Ascending aorta (tissue), 2 donors: ENCODE measurements around the gene MTSS2. TPM values are rescaled to one million over a fixed set of nuclear protein-coding genes. Genes with fewer than 3 reads are reported as not detected.

Experiments used
- DNase-seq, 2 donors: peaks; one replicate each; pipeline ENCODE4 v3.0.0-alpha.2; 2019; ENCODE audit warnings: low spot score in 2 of 2
- H3K27ac ChIP-seq, 2 donors: fragments of 200-600 bp; sonication (generic); one replicate each; pipeline ENCODE4 v1.5.1; 2016 to 2017; ENCODE audit warnings: mild to moderate bottlenecking in 1 of 2
- H3K27me3 ChIP-seq: fragments of 200-600 bp; sonication (generic); one replicate; pipeline ENCODE4 v1.5.1; 2017
- H3K36me3 ChIP-seq, 2 donors: fragments of 200-600 bp; sonication (generic); one replicate each; pipeline ENCODE4 v1.5.1; 2016
- H3K4me1 ChIP-seq, 2 donors: fragments of 200-600 bp; sonication (generic); one replicate each; pipeline ENCODE4 v1.5.1; 2016 to 2017; ENCODE audit warnings: mild to moderate bottlenecking in 1 of 2
- H3K4me3 ChIP-seq, 2 donors: fragments of 200-600 bp; sonication (generic); one replicate each; pipeline ENCODE4 v1.5.1; 2016 to 2017; ENCODE audit warnings: mild to moderate bottlenecking in 1 of 2
- H3K9me3 ChIP-seq, 2 donors: fragments of 200-600 bp; sonication (generic); one replicate each; pipeline ENCODE4 v1.5.1; 2016
- intact Hi-C: fragments of 100-400 bp; cut with DNase I; formaldehyde crosslinking; loops from one replicate; pipeline ENCODE4 v1.15.1; 2023
- total RNA-seq: library from RNA; depleted of rRNA; stranded (reverse); fragments of >200 nt; gene quantifications from one replicate; pipeline ENCODE4 v1.1.0, GENCODE V29; 2016
- TF ChIP-seq, protein P1 (sequence below), 3 experiments: fragments of 200-600 bp in 2 of 3; fragments of 450-650 bp in 1 of 3; sonication (generic) in 2 of 3; IDR thresholded peaks; one replicate each; pipeline ENCODE4 v1.5.1; 2016 to 2019; ENCODE audit warnings: antibody characterized with exemption in 3 of 3, mild to moderate bottlenecking in 1 of 3, moderate library complexity in 1 of 3

Gene MTSS2
- total RNA-seq, 1 donor from 2014 or later: 98.6 TPM

DNA sequence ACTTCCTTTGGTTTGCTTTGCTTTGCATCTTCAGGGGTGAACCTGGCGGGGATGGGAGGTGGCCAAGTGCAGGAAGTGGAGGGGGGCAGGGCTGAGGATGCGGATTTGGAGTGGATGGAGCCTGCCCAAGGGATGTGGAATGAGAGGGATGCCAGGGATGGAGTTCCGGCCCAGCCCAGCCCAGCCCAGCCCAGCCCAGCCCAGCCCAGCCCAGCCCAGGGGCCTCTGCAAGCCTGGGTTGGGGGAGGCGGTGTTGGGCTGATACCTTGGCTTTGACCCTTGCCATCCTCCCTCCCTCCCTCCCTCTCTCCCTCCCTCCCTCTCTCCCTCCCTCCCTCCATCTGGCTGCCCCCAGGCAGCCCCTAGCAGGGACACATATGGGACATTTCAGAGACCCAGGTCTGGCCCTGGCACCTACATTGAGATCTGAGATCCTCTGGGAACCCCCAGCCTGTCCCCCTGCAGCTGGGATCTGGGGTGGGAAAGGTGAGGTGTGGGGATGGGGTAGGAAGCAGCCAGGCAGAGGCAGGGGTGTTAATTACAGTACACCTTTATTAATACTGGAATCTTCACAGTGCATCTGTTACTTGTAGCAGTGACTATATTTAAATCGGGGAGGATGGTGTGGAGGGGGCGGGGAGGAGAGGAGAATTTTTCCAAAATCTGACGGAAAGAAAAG is 25.0 kb downstream of the MTSS2 start:
- Histone ChIP-seq H3K27me3 (no peaks in the 10 kb centered on the region), H3K36me3 (peaks cover 35 to 36% of the 10 kb centered on the region in 2 donors), H3K4me1 (no peaks in the 10 kb centered on the region), H3K27ac (peak overlapping the region in 1 of 2 donors; percentile 0), H3K4me3 (no peak overlapping the region), H3K9me3 (no peaks in the 10 kb centered on the region)
- intact Hi-C loops: no loop called here
- TF ChIP-seq, protein P1, sequence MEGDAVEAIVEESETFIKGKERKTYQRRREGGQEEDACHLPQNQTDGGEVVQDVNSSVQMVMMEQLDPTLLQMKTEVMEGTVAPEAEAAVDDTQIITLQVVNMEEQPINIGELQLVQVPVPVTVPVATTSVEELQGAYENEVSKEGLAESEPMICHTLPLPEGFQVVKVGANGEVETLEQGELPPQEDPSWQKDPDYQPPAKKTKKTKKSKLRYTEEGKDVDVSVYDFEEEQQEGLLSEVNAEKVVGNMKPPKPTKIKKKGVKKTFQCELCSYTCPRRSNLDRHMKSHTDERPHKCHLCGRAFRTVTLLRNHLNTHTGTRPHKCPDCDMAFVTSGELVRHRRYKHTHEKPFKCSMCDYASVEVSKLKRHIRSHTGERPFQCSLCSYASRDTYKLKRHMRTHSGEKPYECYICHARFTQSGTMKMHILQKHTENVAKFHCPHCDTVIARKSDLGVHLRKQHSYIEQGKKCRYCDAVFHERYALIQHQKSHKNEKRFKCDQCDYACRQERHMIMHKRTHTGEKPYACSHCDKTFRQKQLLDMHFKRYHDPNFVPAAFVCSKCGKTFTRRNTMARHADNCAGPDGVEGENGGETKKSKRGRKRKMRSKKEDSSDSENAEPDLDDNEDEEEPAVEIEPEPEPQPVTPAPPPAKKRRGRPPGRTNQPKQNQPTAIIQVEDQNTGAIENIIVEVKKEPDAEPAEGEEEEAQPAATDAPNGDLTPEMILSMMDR (IDR thresholded peaks at IDR 0.05): no peak
- peak in 1 of 2 donors; percentile 58 for DNase-seq

DNA sequence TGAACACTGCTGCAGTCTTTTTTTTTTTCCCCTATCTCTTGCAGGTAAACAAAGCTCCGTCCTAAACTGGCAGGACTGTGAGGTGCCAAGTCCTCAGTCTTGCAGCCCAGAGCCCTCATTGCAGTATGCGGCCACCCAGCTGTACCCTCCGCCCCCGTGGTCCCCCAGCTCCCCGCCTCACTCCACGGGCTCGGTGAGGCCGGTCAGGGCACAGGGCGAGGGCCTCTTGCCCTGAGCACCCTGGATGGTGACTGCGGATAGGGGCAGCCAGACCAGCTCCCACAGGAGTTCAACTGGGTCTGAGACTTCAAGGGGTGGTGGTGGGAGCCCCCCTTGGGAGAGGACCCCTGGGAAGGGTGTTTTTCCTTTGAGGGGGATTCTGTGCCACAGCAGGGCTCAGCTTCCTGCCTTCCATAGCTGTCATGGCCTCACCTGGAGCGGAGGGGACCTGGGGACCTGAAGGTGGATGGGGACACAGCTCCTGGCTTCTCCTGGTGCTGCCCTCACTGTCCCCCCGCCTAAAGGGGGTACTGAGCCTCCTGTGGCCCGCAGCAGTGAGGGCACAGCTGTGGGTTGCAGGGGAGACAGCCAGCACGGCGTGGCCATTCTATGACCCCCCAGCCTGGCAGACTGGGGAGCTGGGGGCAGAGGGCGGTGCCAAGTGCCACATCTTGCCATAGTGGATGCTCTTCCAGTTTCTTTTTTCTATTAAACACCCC is 25.7 kb downstream of the MTSS2 start:
- peak overlapping the region in 1 of 2 donors; percentile 0 for H3K27ac ChIP-seq
- H3K4me3 ChIP-seq: no peak overlapping the region
- no peaks in the 10 kb centered on the region for H3K27me3 ChIP-seq
- TF ChIP-seq, protein P1 (IDR thresholded peaks at IDR 0.05): no peak
- H3K9me3 ChIP-seq: no peaks in the 10 kb centered on the region
- intact Hi-C loops: loop anchor here (10.0 kb wide), 1 partner anchor 275 kb away; no protein-coding TSS in a partner anchor
- peak in 1 of 2 donors; percentile 54 for DNase-seq
- no peaks in the 10 kb centered on the region for H3K4me1 ChIP-seq
- peaks cover 28 to 29% of the 10 kb centered on the region in 2 donors for H3K36me3 ChIP-seq

DNA sequence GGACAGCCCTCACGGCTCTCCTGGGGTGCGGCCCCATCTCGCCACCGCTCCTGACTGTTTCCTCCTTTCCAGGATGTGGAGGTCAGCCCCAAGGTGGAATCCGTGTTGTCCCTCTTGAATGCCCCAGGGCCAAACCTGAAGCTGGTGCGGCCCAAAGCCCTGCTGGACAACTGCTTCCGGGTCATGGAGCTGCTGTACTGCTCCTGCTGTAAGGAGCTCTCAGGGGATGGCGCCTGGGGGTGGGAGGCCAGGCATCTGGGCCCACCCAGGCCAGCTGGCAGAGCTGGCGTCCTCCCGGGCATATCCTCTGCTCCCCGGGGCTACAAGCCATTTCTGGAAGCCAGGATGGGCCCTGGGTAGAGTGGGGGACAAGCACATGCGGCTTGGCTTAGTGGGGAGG is 26.3 kb downstream of the MTSS2 start:
- H3K27me3 ChIP-seq: no peaks in the 10 kb centered on the region
- DNase-seq: peak in 1 of 2 donors; percentile 61
- H3K9me3 ChIP-seq: no peaks in the 10 kb centered on the region
- H3K4me3 ChIP-seq: no peak overlapping the region
- H3K27ac ChIP-seq: peak overlapping the region in 1 of 2 donors; percentile 0
- H3K36me3 ChIP-seq: peaks cover 22 to 23% of the 10 kb centered on the region in 2 donors
- no peaks in the 10 kb centered on the region for H3K4me1 ChIP-seq
- intact Hi-C loops: loop anchor here (10.0 kb wide), 1 partner anchor 275 kb away; no protein-coding TSS in a partner anchor
- TF ChIP-seq, protein P1 (IDR thresholded peaks at IDR 0.05): no peak

DNA sequence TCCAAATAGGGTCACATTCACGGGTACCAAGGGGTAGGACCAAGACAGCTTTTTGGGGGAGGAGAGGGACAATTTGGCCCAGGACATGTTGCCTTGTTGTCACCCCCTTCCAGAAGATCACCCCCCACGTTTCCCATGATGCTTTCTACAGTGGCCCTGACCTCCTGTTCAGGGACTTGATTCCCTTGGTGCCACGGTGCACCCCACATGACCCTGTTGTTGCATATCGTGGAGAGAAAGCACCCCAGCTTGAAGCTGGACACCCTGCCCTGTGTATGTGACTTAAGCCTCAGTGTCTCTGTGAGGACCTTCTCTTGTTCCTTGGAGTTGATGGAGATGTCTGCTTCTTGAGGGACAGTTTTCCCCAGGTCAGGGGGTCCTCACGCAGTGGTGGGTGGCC is 26.9 kb downstream of the MTSS2 start:
- intact Hi-C loops: loop anchor here (10.0 kb wide), 1 partner anchor 274 kb away; no protein-coding TSS in a partner anchor
- H3K36me3 ChIP-seq: peaks cover 16 to 17% of the 10 kb centered on the region in 2 donors
- peaks cover 0 to 3% of the 10 kb centered on the region in 2 donors for H3K4me1 ChIP-seq
- no peaks in the 10 kb centered on the region for H3K9me3 ChIP-seq
- no peak overlapping the region for H3K27ac ChIP-seq
- TF ChIP-seq, protein P1 (IDR thresholded peaks at IDR 0.05): no peak
- H3K4me3 ChIP-seq: no peak overlapping the region
- H3K27me3 ChIP-seq: no peaks in the 10 kb centered on the region
- peak in 1 of 2 donors; percentile 53 for DNase-seq

DNA sequence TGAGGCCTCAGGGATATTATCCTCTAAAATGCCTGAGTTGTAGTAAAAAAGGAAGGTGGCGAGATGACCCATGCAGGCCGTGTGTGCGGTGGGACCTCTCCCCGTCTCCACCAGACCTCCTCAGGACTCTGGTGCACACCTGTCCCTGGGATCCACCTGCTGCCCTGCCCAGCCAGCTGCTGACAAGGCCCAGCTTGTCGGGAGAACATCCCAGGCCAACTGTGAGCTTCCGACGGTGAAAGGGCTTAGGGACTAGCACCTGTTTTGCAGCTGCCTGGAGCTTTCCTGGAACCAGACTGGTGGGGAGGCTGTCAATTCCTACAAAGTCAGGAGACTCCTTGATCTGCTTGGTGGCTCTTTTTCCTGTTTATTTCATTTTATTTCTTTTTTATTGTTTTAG is 27.9 kb downstream of the MTSS2 start:
- H3K4me3 ChIP-seq: no peak overlapping the region
- TF ChIP-seq, protein P1 (IDR thresholded peaks at IDR 0.05): no peak
- H3K36me3 ChIP-seq: peaks cover 6 to 7% of the 10 kb centered on the region in 2 donors
- H3K9me3 ChIP-seq: no peaks in the 10 kb centered on the region
- H3K27me3 ChIP-seq: no peaks in the 10 kb centered on the region
- no peak for DNase-seq
- peaks cover 0 to 4% of the 10 kb centered on the region in 2 donors for H3K4me1 ChIP-seq
- intact Hi-C loops: loop anchor here (10.0 kb wide), 1 partner anchor 273 kb away; no protein-coding TSS in a partner anchor
- no peak overlapping the region for H3K27ac ChIP-seq
